Measurements from ENCODE around the gene SEC14L3. TPM values are rescaled to one million over a fixed set of nuclear protein-coding genes. Genes with fewer than 3 reads are reported as not detected.
"Not testable (repeated sequence)": the region's sequence is repeated elsewhere in the genome, so short reads cannot be mapped to it uniquely, and the experiment has no call there.

The SEC14L3 gene
- total RNA-seq, 1 experiment from 2014 or later: not detected

DNA sequence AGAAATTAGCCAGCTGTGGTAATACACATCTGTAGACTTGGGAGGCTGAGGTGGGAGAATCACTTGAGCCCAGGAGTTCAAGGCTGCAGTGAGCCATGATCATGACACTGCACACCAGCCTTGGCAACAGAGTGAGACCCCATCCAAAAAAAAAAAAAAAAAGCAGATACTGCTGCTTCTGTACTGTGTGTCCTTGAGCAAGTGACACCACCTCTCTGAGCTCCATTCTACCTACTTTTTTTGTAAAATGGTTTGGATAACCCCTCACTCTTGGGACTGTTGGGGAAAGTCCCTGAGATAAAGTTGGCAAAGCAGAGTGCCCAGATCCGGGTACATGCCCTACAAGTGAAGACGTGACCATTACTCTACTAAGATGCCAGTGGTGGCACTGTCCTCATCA lies 2.7 kb downstream of the SEC14L3 start:
- H3K14ac ChIP-seq (ENCODE audit: insufficient read depth, low read length): no peak overlapping the region
- no CpG with 5 or more reads among the region's 2 CpGs for WGBS (ENCODE audit: extremely low coverage, insufficient read length, low lambda C conversion rate)
- H2AK5ac ChIP-seq (ENCODE audit: insufficient read length, low read length): no peak overlapping the region

DNA sequence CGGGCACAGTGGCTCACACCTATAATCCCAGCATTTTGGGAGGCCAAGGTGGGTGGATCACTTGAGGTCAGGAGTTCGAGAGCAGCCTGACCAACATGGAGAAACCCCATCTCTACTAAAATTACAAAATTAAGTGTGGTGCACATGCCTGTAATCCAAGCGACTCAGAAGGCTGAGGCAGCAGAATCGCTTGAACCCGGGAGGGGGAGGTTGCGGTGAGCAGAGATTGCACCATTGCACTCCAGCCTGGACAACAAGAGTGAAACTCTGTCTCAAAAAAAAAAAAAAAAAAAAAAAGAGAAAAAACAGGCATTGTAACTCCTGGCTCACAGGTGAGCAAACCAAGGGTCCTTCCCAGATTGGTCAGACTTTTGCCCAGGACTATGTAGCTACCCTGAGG lies 11.3 kb downstream of the SEC14L3 start:
- H2BK120ac ChIP-seq (ENCODE audit: low read depth, low read length, poor library complexity, severe bottlenecking); H2BK5ac ChIP-seq (ENCODE audit: insufficient read length, low read length); H4K91ac ChIP-seq (ENCODE audit: insufficient read length, low read depth, low read length); H3K79me1 ChIP-seq (ENCODE audit: insufficient read depth, low read depth, low read length, poor library complexity, severe bottlenecking); H3K9me3 Mint-ChIP-seq; H4K8ac ChIP-seq (replicated peaks; ENCODE audit: insufficient read length, low read depth, low read length); H3K9ac ChIP-seq (ENCODE audit: extremely low read depth, insufficient read length, low read length); H3K27me3 ChIP-seq (ENCODE audit: insufficient read depth, low read length); H2AK5ac ChIP-seq (ENCODE audit: insufficient read length, low read length); H2AFZ ChIP-seq (ENCODE audit: low read length); H4K5ac ChIP-seq (ENCODE audit: insufficient read length, low read depth, low read length); H3K9me3 ChIP-seq (ENCODE audit: control insufficient read depth, low read depth, low read length); H2BK20ac ChIP-seq (ENCODE audit: low read depth, low read length, poor library complexity, severe bottlenecking); H3K36me3 Mint-ChIP-seq (ENCODE audit: insufficient read depth in 1 of 3, low read depth in 3 of 3); H3K23ac ChIP-seq (ENCODE audit: insufficient read length, low read depth, low read length); H3K18ac ChIP-seq (ENCODE audit: insufficient read length, low read depth, low read length); H2BK15ac ChIP-seq (ENCODE audit: low read depth, low read length); H3K4me1 Mint-ChIP-seq; H3K14ac ChIP-seq (ENCODE audit: insufficient read depth, low read length); H3K79me2 ChIP-seq (ENCODE audit: insufficient read depth, low read length); H3K4me2 ChIP-seq (ENCODE audit: insufficient read depth, insufficient read length, low read length); H4K20me1 ChIP-seq (ENCODE audit: control insufficient read depth, insufficient read depth, insufficient read length); H3T11ph ChIP-seq (ENCODE audit: low read length); H3K27ac Mint-ChIP-seq; H3K56ac ChIP-seq (ENCODE audit: insufficient read length, low read depth, low read length); H3K4me3 Mint-ChIP-seq; H3K4ac ChIP-seq (ENCODE audit: low read depth, low read length); DNase-seq; H3K23me2 ChIP-seq (ENCODE audit: insufficient read length, low read depth, low read length, poor library complexity, severe bottlenecking); H2BK12ac ChIP-seq (ENCODE audit: insufficient read length, low read depth, low read length); H3K27ac ChIP-seq (ENCODE audit: insufficient read length, low read depth, low read length); H3K4me1 ChIP-seq (ENCODE audit: insufficient read depth, low read length): not testable (repeated sequence)
- H3K27me3 Mint-ChIP-seq (ENCODE audit: low read depth): peaks cover 26% of the 10 kb centered on the region
- no CpG with 5 or more reads among the region's 6 CpGs for WGBS (ENCODE audit: extremely low coverage, insufficient read length, low lambda C conversion rate)

More for the DNA sequence above, 2.7 kb downstream of the SEC14L3 start:
- Mint-ChIP-seq H3K27ac (no peak overlapping the region), H3K4me1 (no peaks in the 10 kb centered on the region), H3K4me3 (no peak overlapping the region), H3K36me3 (ENCODE audit: insufficient read depth in 1 of 3, low read depth in 3 of 3) (no peaks in the 10 kb centered on the region), H3K27me3 (ENCODE audit: low read depth) (peaks cover 52% of the 10 kb centered on the region), H3K9me3 (no peaks in the 10 kb centered on the region; a peak in 1 of 5 replicates)
- no peaks in the 10 kb centered on the region for H3K9me3 ChIP-seq (ENCODE audit: control insufficient read depth, low read depth, low read length)
- no peak overlapping the region for H3K27ac ChIP-seq (ENCODE audit: insufficient read length, low read depth, low read length)
- H2BK5ac ChIP-seq (ENCODE audit: insufficient read length, low read length): no peak overlapping the region
- TF ChIP-seq, protein P1, sequence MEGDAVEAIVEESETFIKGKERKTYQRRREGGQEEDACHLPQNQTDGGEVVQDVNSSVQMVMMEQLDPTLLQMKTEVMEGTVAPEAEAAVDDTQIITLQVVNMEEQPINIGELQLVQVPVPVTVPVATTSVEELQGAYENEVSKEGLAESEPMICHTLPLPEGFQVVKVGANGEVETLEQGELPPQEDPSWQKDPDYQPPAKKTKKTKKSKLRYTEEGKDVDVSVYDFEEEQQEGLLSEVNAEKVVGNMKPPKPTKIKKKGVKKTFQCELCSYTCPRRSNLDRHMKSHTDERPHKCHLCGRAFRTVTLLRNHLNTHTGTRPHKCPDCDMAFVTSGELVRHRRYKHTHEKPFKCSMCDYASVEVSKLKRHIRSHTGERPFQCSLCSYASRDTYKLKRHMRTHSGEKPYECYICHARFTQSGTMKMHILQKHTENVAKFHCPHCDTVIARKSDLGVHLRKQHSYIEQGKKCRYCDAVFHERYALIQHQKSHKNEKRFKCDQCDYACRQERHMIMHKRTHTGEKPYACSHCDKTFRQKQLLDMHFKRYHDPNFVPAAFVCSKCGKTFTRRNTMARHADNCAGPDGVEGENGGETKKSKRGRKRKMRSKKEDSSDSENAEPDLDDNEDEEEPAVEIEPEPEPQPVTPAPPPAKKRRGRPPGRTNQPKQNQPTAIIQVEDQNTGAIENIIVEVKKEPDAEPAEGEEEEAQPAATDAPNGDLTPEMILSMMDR (conservative IDR thresholded peaks at IDR 0.05): no peak
- no peak overlapping the region for H2BK20ac ChIP-seq (ENCODE audit: low read depth, low read length, poor library complexity, severe bottlenecking)
- DNase-seq: no peak
- no peaks in the 10 kb centered on the region for H3K23me2 ChIP-seq (ENCODE audit: insufficient read length, low read depth, low read length, poor library complexity, severe bottlenecking)
- H3K79me1 ChIP-seq (ENCODE audit: insufficient read depth, low read depth, low read length, poor library complexity, severe bottlenecking): no peaks in the 10 kb centered on the region
- H3T11ph ChIP-seq (ENCODE audit: low read length): no peak overlapping the region
- H2BK120ac ChIP-seq (ENCODE audit: low read depth, low read length, poor library complexity, severe bottlenecking): no peak overlapping the region
- no peaks in the 10 kb centered on the region for H4K20me1 ChIP-seq (ENCODE audit: control insufficient read depth, insufficient read depth, insufficient read length)
- no peak overlapping the region for H3K18ac ChIP-seq (ENCODE audit: insufficient read length, low read depth, low read length)
- no peak overlapping the region for H2AFZ ChIP-seq (ENCODE audit: low read length)
- no peaks in the 10 kb centered on the region for H3K79me2 ChIP-seq (ENCODE audit: insufficient read depth, low read length)
- H3K56ac ChIP-seq (ENCODE audit: insufficient read length, low read depth, low read length): no peak overlapping the region
- H3K4me2 ChIP-seq (ENCODE audit: insufficient read depth, insufficient read length, low read length): no peak overlapping the region
- no peak overlapping the region for H3K9ac ChIP-seq (ENCODE audit: extremely low read depth, insufficient read length, low read length)
- H4K5ac ChIP-seq (ENCODE audit: insufficient read length, low read depth, low read length): no peak overlapping the region
- H3K4me1 ChIP-seq (ENCODE audit: insufficient read depth, low read length): no peaks in the 10 kb centered on the region
- no peak overlapping the region for H2BK15ac ChIP-seq (ENCODE audit: low read depth, low read length)
- H3K23ac ChIP-seq (ENCODE audit: insufficient read length, low read depth, low read length): no peak overlapping the region
- no peak overlapping the region for H3K4ac ChIP-seq (ENCODE audit: low read depth, low read length)
- H4K91ac ChIP-seq (ENCODE audit: insufficient read length, low read depth, low read length): no peak overlapping the region
- H2BK12ac ChIP-seq (ENCODE audit: insufficient read length, low read depth, low read length): no peak overlapping the region
- no peak overlapping the region for H4K8ac ChIP-seq (replicated peaks; ENCODE audit: insufficient read length, low read depth, low read length)
- H3K27me3 ChIP-seq (ENCODE audit: insufficient read depth, low read length): no peaks in the 10 kb centered on the region

Measured in H9 (cell line).